Measurements from ENCODE around the gene MYO7A.

Gene MYO7A

GRCh38 chr11:77167791-77168190 lies 39.7 kb downstream of the MYO7A start:
- DNase-seq (ENCODE audit: low spot score): no peak

- DNase-seq (ENCODE audit: low spot score): no peak
Observed at GRCh38 chr11:77170107-77170506, 42.1 kb downstream of the MYO7A start.

GRCh38 chr11:77171254-77171653 lies 43.2 kb downstream of the MYO7A start:
- DNase-seq (ENCODE audit: low spot score): no peak

- DNase-seq (ENCODE audit: low spot score): no peak
Observed at GRCh38 chr11:77171885-77172665, 44.0 kb downstream of the MYO7A start.

- DNase-seq (ENCODE audit: low spot score): no peak
Observed at GRCh38 chr11:77172666-77172982, 44.6 kb downstream of the MYO7A start.

GRCh38 chr11:77173494-77173893 lies 45.4 kb downstream of the MYO7A start:
- no peak for DNase-seq (ENCODE audit: low spot score)

- no peak for DNase-seq (ENCODE audit: low spot score)
Observed at GRCh38 chr11:77174559-77174958, 46.5 kb downstream of the MYO7A start.

- DNase-seq (ENCODE audit: low spot score): no peak
Observed at GRCh38 chr11:77175021-77175842, 47.2 kb downstream of the MYO7A start.

- no peak for DNase-seq (ENCODE audit: low spot score)
Observed at GRCh38 chr11:77175869-77176539, 48.0 kb downstream of the MYO7A start.

GRCh38 chr11:77176996-77177395 lies 49.0 kb downstream of the MYO7A start:
- no peak for DNase-seq (ENCODE audit: low spot score)

GRCh38 chr11:77178150-77178549 lies 50.1 kb downstream of the MYO7A start:
- no peak for DNase-seq (ENCODE audit: low spot score)

GRCh38 chr11:77179048-77179447 lies 51.0 kb downstream of the MYO7A start:
- DNase-seq (ENCODE audit: low spot score): no peak

GRCh38 chr11:77179681-77180080 lies 51.6 kb downstream of the MYO7A start:
- DNase-seq (ENCODE audit: low spot score): no peak

- no peak for DNase-seq (ENCODE audit: low spot score)
Observed at GRCh38 chr11:77180346-77180745, 52.3 kb downstream of the MYO7A start.

- no peak for DNase-seq (ENCODE audit: low spot score)
Observed at GRCh38 chr11:77181226-77181625, 53.2 kb downstream of the MYO7A start.

- DNase-seq (ENCODE audit: low spot score): no peak
Observed at GRCh38 chr11:77181799-77182541, 53.9 kb downstream of the MYO7A start.

- DNase-seq (ENCODE audit: low spot score): no peak
Observed at GRCh38 chr11:77182542-77183430, 54.7 kb downstream of the MYO7A start.

GRCh38 chr11:77183431-77183984 lies 55.5 kb downstream of the MYO7A start:
- no peak for DNase-seq (ENCODE audit: low spot score)

GRCh38 chr11:77184136-77184860 lies 56.3 kb downstream of the MYO7A start:
- DNase-seq (ENCODE audit: low spot score): no peak

- DNase-seq (ENCODE audit: low spot score): no peak
Observed at GRCh38 chr11:77186302-77186701, 58.3 kb downstream of the MYO7A start.

Measured in RKO (cell line).